CD4-positive, alpha-beta T cell treated with Interleukin-15 for 4 hours (primary cell): Measurements from ENCODE around the gene SPOCK1.

ENCODE experiments used
- DNase-seq: peaks from one replicate; pipeline ENCODE4 v3.0.0-alpha.2; 2020; ENCODE audit warnings: low spot score

SPOCK1 gene

GRCh38 chr5:137294604-137295003 is 204.5 kb downstream of the SPOCK1 start:
- no peak for DNase-seq

- no peak for DNase-seq
These were observed 206.6 kb downstream of the SPOCK1 start for GRCh38 chr5:137292461-137293027.

- DNase-seq: no peak
These were observed 207.7 kb downstream of the SPOCK1 start for GRCh38 chr5:137291436-137291835.

GRCh38 chr5:137291031-137291430 is 208.1 kb downstream of the SPOCK1 start:
- no peak for DNase-seq

- no peak for DNase-seq
These were observed 208.8 kb downstream of the SPOCK1 start for GRCh38 chr5:137290373-137290772.

GRCh38 chr5:137289856-137290255 is 209.3 kb downstream of the SPOCK1 start:
- no peak for DNase-seq

GRCh38 chr5:137287569-137287968 is 211.6 kb downstream of the SPOCK1 start:
- no peak for DNase-seq

- DNase-seq: no peak
These were observed 213.0 kb downstream of the SPOCK1 start for GRCh38 chr5:137286025-137286610.

- no peak for DNase-seq
These were observed 215.3 kb downstream of the SPOCK1 start for GRCh38 chr5:137283801-137284200.

GRCh38 chr5:137282216-137282615 is 216.9 kb downstream of the SPOCK1 start:
- no peak for DNase-seq

GRCh38 chr5:137281201-137281600 is 217.9 kb downstream of the SPOCK1 start:
- DNase-seq: no peak

GRCh38 chr5:137280656-137281055 is 218.5 kb downstream of the SPOCK1 start:
- DNase-seq: no peak

- DNase-seq: no peak
These were observed 219.4 kb downstream of the SPOCK1 start for GRCh38 chr5:137279521-137280231.

- no peak for DNase-seq
These were observed 220.7 kb downstream of the SPOCK1 start for GRCh38 chr5:137278476-137278875.

GRCh38 chr5:137275083-137275482 is 224.0 kb downstream of the SPOCK1 start:
- DNase-seq: no peak

GRCh38 chr5:137273511-137273910 is 225.6 kb downstream of the SPOCK1 start:
- DNase-seq: no peak

- DNase-seq: no peak
These were observed 226.3 kb downstream of the SPOCK1 start for GRCh38 chr5:137272831-137273230.

- DNase-seq: no peak
These were observed 229.2 kb downstream of the SPOCK1 start for GRCh38 chr5:137269946-137270345.

GRCh38 chr5:137269274-137269673 is 229.9 kb downstream of the SPOCK1 start:
- DNase-seq: no peak

GRCh38 chr5:137268646-137269045 is 230.5 kb downstream of the SPOCK1 start:
- DNase-seq: no peak

GRCh38 chr5:137266186-137266585 is 232.9 kb downstream of the SPOCK1 start:
- DNase-seq: no peak

GRCh38 chr5:137265457-137265856 is 233.7 kb downstream of the SPOCK1 start:
- no peak for DNase-seq

GRCh38 chr5:137264573-137264972 is 234.6 kb downstream of the SPOCK1 start:
- DNase-seq: no peak

- DNase-seq: no peak
These were observed 235.1 kb downstream of the SPOCK1 start for GRCh38 chr5:137264041-137264440.
